ENCODE results near the gene SELENON.

The SELENON gene

GRCh38 chr1:25794325-25794724 is 5.7 kb upstream of the SELENON start:
- no peak for DNase-seq (ENCODE audit: low read depth in 2 of 2)

DNA sequence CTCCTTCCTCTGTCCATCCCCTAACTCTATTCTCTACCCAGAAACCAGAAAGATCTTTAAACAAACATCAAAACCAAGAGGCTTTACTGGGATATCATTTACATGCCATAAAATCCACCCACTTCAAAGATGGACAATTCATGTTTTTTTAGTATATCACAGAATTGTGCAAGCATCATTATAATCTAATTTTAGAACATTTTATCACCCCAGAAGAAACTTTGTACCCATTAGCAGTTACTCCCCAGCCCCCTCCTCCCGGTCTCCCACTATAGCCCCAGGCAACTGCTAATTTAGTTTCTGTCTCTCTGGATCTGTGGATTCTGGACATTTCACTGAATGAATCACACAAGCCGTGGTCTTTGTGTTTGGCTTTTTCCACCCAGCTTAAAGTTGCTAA is 4.8 kb upstream of the SELENON start:
- DNase-seq (ENCODE audit: low read depth in 2 of 2): no peak

GRCh38 chr1:25795946-25796810 is 3.8 kb upstream of the SELENON start:
- peak in 1 of 2 donors; percentile 40 for DNase-seq (ENCODE audit: low read depth in 2 of 2)

- DNase-seq (ENCODE audit: low read depth in 2 of 2): peak; percentile 55 to 61
These were observed 3.1 kb upstream of the SELENON start for GRCh38 chr1:25796811-25797458.

DNA sequence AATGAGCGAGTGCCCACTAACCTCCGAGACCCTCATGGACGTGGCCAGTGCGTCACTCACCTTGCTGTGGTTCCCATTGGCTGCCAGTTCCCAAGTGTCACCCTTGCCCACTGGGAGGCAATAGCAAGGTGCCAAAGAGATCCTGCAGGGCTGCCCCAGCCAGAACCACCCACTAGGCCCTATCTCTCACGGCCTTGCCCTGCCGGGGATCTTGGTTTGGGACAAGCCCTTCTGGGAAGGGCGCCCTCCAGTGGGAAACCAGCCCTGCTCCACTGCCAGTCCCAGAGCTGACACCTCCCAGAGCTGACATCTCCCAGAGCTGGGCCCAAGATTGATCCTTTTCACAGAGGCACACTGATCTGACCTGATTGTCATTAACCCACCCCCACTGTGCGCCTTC is 2.1 kb upstream of the SELENON start:
- DNase-seq (ENCODE audit: low read depth in 2 of 2): peak in 1 of 2 donors; percentile 24

GRCh38 chr1:25798666-25799351 is 1.2 kb upstream of the SELENON start:
- DNase-seq (ENCODE audit: low read depth in 2 of 2): no peak

DNA sequence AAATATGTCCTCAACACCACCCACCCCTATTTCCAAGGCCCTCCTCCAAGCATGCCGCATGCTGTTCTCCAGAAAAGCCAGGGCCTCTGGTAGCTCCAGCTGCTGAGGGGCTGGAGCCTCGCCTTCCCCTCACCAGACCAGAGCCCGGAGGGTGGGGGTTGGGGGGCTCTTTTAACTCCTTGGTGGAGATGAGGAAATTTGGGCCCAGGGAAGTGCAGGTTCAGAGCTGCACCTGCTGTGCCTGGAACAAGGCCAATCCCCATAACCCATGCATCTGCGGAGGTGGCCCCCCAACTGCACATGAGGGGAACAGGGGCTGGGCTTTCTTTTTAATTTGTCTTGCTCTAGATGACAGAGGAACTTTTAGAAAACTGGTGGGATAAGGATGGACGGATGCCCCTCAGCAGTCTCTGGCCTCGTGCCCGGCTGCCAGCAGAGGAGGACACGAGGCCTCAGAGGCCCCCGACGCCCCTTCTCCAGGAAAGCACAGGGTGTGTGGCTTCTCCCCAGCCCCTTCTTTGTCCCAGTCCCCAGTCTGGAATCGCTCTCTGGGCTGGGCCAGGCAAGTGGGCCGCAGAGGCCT is 550 bp upstream of the SELENON start:
- DNase-seq (ENCODE audit: low read depth in 2 of 2): no peak

DNA sequence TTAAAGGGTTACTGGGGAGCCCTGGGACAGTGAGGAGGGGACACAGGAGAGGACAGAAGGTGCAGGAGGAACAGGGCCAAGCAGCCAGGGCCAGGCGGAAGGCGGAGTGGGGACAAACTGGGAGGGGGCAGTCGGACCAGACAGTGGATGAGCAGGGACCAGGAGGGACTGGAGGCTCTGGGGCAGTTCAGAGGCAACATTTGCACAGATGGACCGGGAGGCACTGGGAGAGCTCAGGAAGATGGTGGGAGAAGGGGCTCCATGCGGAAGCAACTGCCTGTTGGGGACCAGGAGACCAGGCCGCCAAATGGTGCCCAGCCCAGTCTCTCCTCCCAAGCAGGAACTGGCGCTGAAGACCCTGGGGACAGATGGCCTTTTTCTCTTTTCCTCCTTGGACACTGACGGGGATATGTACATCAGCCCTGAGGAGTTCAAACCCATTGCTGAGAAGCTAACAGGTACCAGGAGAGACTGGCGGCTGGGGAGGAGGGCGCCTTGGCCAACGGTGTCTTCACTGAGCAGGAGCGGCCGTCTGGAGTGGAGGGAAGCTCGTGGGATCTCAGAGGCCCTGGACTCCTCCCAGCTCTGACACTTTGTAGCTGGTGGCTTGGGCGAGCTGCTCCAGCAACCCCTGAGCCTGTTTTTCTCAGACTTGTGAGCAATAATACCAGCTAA is 847 bp downstream of the SELENON start:
- DNase-seq (ENCODE audit: low read depth in 2 of 2): no peak

GRCh38 chr1:25802915-25803314 is 2.9 kb downstream of the SELENON start:
- no peak for DNase-seq (ENCODE audit: low read depth in 2 of 2)

DNA sequence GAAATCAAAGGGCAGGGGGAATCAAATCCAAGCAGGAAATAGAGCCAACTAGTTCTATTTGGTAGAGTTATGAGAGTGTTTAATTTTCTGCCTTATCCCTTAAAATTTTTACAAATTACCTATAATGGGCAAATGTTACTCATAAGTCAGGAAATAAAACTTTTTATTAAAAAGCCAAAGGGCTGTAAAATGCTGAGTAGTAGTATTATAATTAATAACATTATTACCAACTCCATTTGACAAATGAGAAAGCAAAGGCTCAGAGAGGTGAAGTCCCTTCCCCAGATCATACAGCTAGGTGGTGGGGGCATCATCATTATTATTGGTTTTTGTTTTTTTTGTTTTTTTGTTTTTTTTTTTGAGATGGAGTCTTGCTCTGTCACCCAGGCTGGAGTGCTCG is 3.4 kb downstream of the SELENON start:
- DNase-seq (ENCODE audit: low read depth in 2 of 2): no peak

GRCh38 chr1:25804244-25804963 is 4.4 kb downstream of the SELENON start:
- peak in 1 of 2 donors; percentile 51 for DNase-seq (ENCODE audit: low read depth in 2 of 2)

GRCh38 chr1:25804964-25805862 is 5.2 kb downstream of the SELENON start:
- no peak for DNase-seq (ENCODE audit: low read depth in 2 of 2)

DNA sequence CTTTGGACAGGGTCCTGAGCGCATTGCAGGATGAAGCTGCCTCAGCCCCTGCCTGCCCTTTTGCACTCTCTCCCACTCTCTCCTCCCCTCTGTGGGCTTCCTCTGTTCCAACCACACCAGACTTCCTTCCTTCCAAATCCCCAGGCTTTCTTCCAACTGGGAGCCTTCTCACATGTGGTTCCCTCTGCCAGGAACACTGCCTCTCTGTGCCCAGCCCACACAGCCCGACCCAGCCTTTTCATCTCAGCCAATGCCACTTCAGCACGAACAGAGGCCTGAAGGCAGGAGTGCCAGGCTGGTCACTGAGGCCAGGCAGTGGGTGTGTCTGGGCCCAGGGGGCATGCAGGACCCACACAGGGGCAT is 5.9 kb downstream of the SELENON start:
- no peak for DNase-seq (ENCODE audit: low read depth in 2 of 2)

- DNase-seq (ENCODE audit: low read depth in 2 of 2): no peak
These were observed 6.4 kb downstream of the SELENON start for GRCh38 chr1:25806418-25806817.

DNA sequence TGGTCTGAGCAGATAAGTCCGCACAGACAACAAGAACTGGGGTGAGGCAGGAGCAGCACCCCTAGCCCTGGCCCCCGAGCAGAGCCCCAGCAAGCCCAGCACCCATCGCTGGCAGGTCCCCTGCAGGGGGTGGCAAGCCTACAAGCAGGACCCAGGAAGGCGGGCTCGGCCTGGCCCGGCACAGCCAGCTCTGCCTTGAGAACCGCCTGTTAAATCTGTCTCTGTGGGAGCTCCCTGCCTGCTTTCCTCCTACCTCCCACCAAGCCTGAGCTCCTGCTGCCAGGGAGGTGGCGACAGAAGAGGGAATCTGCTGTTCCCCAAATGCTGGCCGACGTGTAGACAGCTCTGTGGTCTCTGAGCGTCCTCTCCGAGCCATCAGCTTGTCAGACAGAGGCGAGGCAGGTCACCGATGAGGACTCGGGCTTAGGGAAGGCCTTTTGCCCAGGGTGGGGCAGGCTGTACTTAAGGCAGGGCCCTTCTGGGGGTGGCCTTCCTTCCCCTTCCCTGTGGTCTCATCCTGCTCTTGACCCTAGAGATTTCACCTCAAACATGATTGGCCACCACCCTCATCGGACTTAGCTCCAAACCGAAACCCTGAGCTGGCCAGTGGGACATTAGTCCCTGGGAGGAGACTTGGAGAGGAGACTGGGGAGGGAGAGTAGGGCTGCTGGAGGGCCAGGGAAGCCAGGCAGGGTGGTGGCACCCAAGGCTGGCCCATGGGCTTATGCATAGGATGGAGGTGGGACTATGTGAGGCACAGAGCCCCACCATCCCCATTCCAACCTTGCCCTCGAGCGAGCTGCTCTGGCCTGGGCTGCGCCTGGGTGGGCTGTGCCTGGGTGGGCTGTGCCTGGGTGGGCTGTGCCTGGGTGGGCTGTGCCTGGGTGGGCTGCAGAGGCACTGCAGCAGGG is 7.7 kb downstream of the SELENON start:
- DNase-seq (ENCODE audit: low read depth in 2 of 2): no peak

GRCh38 chr1:25808481-25809244 is 8.7 kb downstream of the SELENON start:
- no peak for DNase-seq (ENCODE audit: low read depth in 2 of 2)

GRCh38 chr1:25809283-25809926 is 9.4 kb downstream of the SELENON start:
- DNase-seq (ENCODE audit: low read depth in 2 of 2): no peak

DNA sequence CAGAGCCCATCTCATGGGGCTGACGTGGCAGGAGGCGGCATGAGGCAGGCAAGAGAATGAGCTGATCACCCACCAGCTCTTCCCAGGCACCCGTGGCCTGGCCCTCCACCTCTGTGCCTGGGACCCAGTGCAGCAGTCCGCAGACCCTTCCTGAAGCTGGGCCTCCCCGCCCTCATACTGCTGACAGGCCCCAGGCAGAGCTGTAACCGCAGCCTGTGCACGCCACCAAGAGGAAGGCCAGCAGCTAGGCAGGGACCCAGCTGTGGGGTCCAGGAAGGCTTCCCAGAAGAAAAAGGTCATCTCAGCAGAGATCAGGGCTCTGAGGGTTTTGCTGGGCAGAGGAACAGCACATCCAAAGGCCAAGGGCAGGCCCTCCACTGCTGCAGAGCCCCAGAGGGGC is 9.9 kb downstream of the SELENON start:
- no peak for DNase-seq (ENCODE audit: low read depth in 2 of 2)

All from stimulated activated CD8-positive, alpha-beta memory T cell treated with anti-CD3 and anti-CD28 coated beads, Interleukin-15, amount 100 ng/mL, for 48 hours (primary cell).